Measurements from ENCODE around the gene DUSP12.

Gene DUSP12

DNA sequence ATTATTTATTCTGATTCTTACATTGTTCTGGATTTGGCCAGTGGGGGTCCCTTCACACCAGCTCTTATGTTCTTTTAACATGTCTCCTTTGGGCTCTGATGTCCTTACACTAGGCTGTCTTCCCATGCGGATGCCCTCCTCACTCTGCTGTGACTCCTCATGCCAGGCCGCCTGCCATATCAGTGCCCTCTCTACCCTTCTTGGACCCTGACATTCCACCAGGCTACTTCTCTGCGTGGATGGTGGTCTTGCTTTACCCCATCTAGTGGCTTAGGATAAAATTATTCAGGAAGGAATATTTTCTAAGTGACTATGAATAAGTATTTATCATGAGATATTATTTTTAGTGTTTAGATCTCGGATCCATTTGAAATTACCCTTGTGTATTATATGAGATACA lies 37.8 kb downstream of the DUSP12 start:
- TF ChIP-seq, protein P1, sequence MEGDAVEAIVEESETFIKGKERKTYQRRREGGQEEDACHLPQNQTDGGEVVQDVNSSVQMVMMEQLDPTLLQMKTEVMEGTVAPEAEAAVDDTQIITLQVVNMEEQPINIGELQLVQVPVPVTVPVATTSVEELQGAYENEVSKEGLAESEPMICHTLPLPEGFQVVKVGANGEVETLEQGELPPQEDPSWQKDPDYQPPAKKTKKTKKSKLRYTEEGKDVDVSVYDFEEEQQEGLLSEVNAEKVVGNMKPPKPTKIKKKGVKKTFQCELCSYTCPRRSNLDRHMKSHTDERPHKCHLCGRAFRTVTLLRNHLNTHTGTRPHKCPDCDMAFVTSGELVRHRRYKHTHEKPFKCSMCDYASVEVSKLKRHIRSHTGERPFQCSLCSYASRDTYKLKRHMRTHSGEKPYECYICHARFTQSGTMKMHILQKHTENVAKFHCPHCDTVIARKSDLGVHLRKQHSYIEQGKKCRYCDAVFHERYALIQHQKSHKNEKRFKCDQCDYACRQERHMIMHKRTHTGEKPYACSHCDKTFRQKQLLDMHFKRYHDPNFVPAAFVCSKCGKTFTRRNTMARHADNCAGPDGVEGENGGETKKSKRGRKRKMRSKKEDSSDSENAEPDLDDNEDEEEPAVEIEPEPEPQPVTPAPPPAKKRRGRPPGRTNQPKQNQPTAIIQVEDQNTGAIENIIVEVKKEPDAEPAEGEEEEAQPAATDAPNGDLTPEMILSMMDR (IDR thresholded peaks at IDR 0.05), result no peak
- H3K36me3 ChIP-seq, result peaks cover 71% of the 10 kb centered on the region
- H3K27ac ChIP-seq, result no peak overlapping the region
- H3K27me3 ChIP-seq, result no peaks in the 10 kb centered on the region
- H3K4me3 ChIP-seq (ENCODE audit: low read depth in 1 of 2, low read length in 1 of 2), result no peak overlapping the region
- H3K9me3 ChIP-seq, result no peaks in the 10 kb centered on the region
- H3K4me1 ChIP-seq (ENCODE audit: control insufficient read depth in 1 of 2, insufficient read depth in 1 of 2, low read depth in 1 of 2, low read length in 1 of 2), result peaks cover 4% of the 10 kb centered on the region in 2 experiments

DNA sequence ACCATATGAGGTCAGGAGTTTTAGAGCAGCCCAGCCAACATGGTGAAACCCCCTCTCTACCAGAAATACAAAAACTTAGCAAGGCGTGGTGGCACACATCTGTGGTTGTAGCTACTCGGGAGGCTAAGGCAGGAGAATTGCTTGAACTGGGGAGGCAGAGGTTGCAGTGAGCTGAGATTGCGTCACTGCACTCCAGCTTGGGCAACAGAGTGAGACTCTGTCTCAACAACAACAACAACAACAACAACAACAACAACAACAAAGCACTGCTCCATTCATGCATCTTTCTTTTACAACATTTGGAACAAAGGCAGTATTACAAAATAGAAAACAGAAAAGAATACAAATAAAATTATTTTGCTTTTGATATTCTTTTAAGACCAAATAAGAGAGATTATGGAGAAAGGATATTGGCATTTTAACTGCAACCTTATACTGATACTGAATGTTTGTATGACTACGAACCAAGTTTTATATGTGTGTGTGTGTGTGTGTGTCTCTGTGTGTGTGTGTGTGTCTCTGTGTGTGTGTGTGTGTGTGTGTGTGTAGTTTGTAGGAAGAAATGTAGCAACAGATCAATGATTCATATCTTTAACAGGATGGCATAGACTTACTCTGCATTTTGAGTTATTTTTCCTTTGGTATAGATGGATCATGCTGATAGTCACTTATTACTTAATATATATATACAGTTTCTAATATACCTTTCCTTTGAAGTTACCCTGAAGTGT lies 41.2 kb downstream of the DUSP12 start:
- Histone ChIP-seq H3K27ac (no peak overlapping the region), H3K4me3 (ENCODE audit: low read depth in 1 of 2, low read length in 1 of 2) (no peak overlapping the region), H3K4me1 (ENCODE audit: control insufficient read depth in 1 of 2, insufficient read depth in 1 of 2, low read depth in 1 of 2, low read length in 1 of 2) (peaks cover 4% of the 10 kb centered on the region in 2 experiments), H3K27me3 (no peaks in the 10 kb centered on the region), H3K36me3 (peaks cover 71% of the 10 kb centered on the region), H3K9me3 (no peaks in the 10 kb centered on the region)
- TF ChIP-seq, protein P1 (IDR thresholded peaks at IDR 0.05), result no peak

DNA sequence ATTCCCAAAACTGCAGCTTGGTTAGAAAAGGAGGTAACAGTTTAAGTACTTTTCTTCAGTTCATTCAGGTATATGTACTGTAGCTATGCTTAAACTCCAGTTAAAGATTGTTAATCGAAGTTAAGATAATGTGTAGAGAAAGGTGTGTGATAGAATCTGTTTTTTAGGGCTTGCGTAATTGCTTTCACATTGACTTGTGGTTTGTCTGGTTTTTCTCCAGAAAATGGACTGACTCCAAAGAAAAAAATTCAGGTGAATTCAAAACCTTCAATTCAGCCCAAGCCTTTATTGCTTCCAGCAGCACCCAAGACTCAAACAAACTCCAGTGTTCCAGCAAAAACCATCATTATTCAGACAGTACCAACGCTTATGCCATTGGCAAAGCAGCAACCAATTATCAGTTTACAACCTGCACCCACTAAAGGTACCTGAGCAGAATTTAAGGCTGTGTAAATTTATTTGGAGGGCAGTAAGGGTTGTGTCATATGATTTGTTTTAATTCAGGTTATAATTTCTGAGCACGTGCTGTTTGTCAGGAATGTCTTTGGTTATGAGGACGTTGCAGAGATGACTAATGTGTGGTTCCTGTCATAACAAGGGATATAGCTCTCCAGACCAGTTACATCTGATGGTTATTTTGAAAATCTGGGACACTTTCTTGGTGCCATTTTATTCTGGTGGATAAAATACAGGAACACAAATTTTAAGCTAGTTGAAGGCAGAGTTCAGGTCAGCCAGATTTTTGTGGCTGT lies 42.5 kb downstream of the DUSP12 start:
- H3K36me3 ChIP-seq, result peaks cover 70% of the 10 kb centered on the region
- no peaks in the 10 kb centered on the region for H3K9me3 ChIP-seq
- peaks cover 4% of the 10 kb centered on the region in 2 experiments for H3K4me1 ChIP-seq (ENCODE audit: control insufficient read depth in 1 of 2, insufficient read depth in 1 of 2, low read depth in 1 of 2, low read length in 1 of 2)
- no peak overlapping the region for H3K4me3 ChIP-seq (ENCODE audit: low read depth in 1 of 2, low read length in 1 of 2)
- no peaks in the 10 kb centered on the region for H3K27me3 ChIP-seq
- no peak overlapping the region for H3K27ac ChIP-seq
- TF ChIP-seq, protein P1 (IDR thresholded peaks at IDR 0.05), result no peak

DNA sequence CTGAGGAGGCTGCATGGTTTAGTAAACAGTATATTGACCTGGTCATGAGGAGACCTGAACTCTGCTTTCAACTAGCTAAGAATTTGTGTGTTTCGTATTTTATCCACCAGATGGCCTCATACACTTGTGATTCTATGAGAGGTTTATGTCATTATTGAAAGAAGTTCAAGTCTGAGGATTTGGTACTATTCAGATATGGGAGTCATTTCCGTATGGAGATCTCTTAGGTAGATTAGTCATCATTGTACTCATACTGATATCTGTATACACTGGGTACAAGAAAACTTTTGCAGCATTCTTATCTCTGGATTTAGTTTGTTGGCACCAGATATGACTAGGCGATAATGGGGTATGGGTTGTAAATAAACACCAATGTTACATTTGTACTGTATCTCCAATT lies 43.2 kb downstream of the DUSP12 start:
- H3K4me1 ChIP-seq (ENCODE audit: control insufficient read depth in 1 of 2, insufficient read depth in 1 of 2, low read depth in 1 of 2, low read length in 1 of 2), result peaks cover 4% of the 10 kb centered on the region in 2 experiments
- no peaks in the 10 kb centered on the region for H3K27me3 ChIP-seq
- H3K36me3 ChIP-seq, result peaks cover 70% of the 10 kb centered on the region
- TF ChIP-seq, protein P1 (IDR thresholded peaks at IDR 0.05), result no peak
- H3K9me3 ChIP-seq, result no peaks in the 10 kb centered on the region
- no peak overlapping the region for H3K4me3 ChIP-seq (ENCODE audit: low read depth in 1 of 2, low read length in 1 of 2)
- no peak overlapping the region for H3K27ac ChIP-seq

DNA sequence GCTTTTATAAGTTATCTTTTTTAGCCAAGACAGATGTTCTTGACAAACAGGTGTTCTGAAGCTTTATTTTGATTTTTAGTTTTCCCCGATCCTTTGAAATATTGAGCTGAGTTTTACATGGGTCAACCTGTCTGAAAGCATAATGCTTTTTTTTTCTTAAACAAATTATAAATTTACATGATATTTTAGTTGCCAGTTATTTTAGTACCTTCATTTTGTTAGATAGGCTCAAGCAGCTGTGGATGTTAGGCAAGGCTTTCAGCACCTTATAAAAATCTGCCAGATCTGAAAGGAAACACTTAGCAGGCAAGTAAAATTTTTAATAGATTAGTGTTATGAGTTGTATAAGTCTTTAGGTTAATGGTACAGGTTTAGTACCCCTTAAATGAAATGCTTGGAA lies 50.2 kb downstream of the DUSP12 start:
- H3K27ac ChIP-seq, result no peak overlapping the region
- H3K4me1 ChIP-seq (ENCODE audit: control insufficient read depth in 1 of 2, insufficient read depth in 1 of 2, low read depth in 1 of 2, low read length in 1 of 2), result no peaks in the 10 kb centered on the region
- H3K9me3 ChIP-seq, result no peaks in the 10 kb centered on the region
- no peak overlapping the region for H3K4me3 ChIP-seq (ENCODE audit: low read depth in 1 of 2, low read length in 1 of 2)
- TF ChIP-seq, protein P1 (IDR thresholded peaks at IDR 0.05), result no peak
- peaks cover 80% of the 10 kb centered on the region for H3K36me3 ChIP-seq
- H3K27me3 ChIP-seq, result no peaks in the 10 kb centered on the region

All from neutrophil (primary cell).